Measurements from ENCODE around the gene OR5K3.

The OR5K3 gene

GRCh38 chr3:98390366-98390765, at the start of gene OR5K3:
OR5K3 (plus strand) TSS chr3:98390666; CDS start chr3:98390666, 0 bp downstream.
- no peaks in the 10 kb centered on the region for H3K9me3 ChIP-seq (ENCODE audit: control insufficient read depth, insufficient read depth, low read length)
- no peaks in the 10 kb centered on the region for H3K4me1 ChIP-seq (ENCODE audit: control insufficient read depth, insufficient read depth, low read length)
- no peak within 1 kb of the TSS for H3K4me3 ChIP-seq (ENCODE audit: low read length)
- DNase-seq (ENCODE audit: low read depth, low spot score), result no peak
- H3K36me3 ChIP-seq (ENCODE audit: control insufficient read depth, insufficient read depth, low read length), result no peaks in the 10 kb centered on the region
- no peak within 1 kb of the TSS for H3K27ac ChIP-seq (ENCODE audit: low read length)
- H3K27me3 ChIP-seq (ENCODE audit: control insufficient read depth, insufficient read depth, low read length), result no peaks in the 10 kb centered on the region

- no peaks in the 10 kb centered on the region for H3K36me3 ChIP-seq (ENCODE audit: control insufficient read depth, insufficient read depth, low read length)
- WGBS (ENCODE audit: insufficient coverage, insufficient read length), result no CpG with 5 or more reads among the region's 6 CpGs
- no peak for DNase-seq (ENCODE audit: low read depth, low spot score)
- H3K4me1 ChIP-seq (ENCODE audit: control insufficient read depth, insufficient read depth, low read length), result peaks cover 2% of the 10 kb centered on the region; the same call in 1 of the 2 replicates
- no peak overlapping the region for H3K27ac ChIP-seq (ENCODE audit: low read length)
- no peaks in the 10 kb centered on the region for H3K9me3 ChIP-seq (ENCODE audit: control insufficient read depth, insufficient read depth, low read length)
- no peak overlapping the region for H3K4me3 ChIP-seq (ENCODE audit: low read length)
- H3K27me3 ChIP-seq (ENCODE audit: control insufficient read depth, insufficient read depth, low read length), result no peaks in the 10 kb centered on the region
Measured at GRCh38 chr3:98341758-98342157, 48.7 kb upstream of the OR5K3 start.

- Histone ChIP-seq H3K27ac (ENCODE audit: low read length) (no peak overlapping the region), H3K4me3 (ENCODE audit: low read length) (no peak overlapping the region), H3K36me3 (ENCODE audit: control insufficient read depth, insufficient read depth, low read length) (no peaks in the 10 kb centered on the region), H3K4me1 (ENCODE audit: control insufficient read depth, insufficient read depth, low read length) (peaks cover 2% of the 10 kb centered on the region; the same call in 1 of the 2 replicates), H3K27me3 (ENCODE audit: control insufficient read depth, insufficient read depth, low read length) (no peaks in the 10 kb centered on the region), H3K9me3 (ENCODE audit: control insufficient read depth, insufficient read depth, low read length) (no peaks in the 10 kb centered on the region)
- no CpG with 5 or more reads among the region's 13 CpGs for WGBS (ENCODE audit: insufficient coverage, insufficient read length)
- DNase-seq (ENCODE audit: low read depth, low spot score), result peak; percentile 82
Measured at GRCh38 chr3:98343647-98344507, 46.6 kb upstream of the OR5K3 start.

- Histone ChIP-seq H3K27me3 (ENCODE audit: control insufficient read depth, insufficient read depth, low read length) (no peaks in the 10 kb centered on the region), H3K9me3 (ENCODE audit: control insufficient read depth, insufficient read depth, low read length) (no peaks in the 10 kb centered on the region), H3K36me3 (ENCODE audit: control insufficient read depth, insufficient read depth, low read length) (no peaks in the 10 kb centered on the region), H3K4me3 (ENCODE audit: low read length) (no peak overlapping the region), H3K27ac (ENCODE audit: low read length) (no peak overlapping the region), H3K4me1 (ENCODE audit: control insufficient read depth, insufficient read depth, low read length) (no peaks in the 10 kb centered on the region)
- DNase-seq (ENCODE audit: low read depth, low spot score), result no peak
- no CpG with 5 or more reads among the region's 3 CpGs for WGBS (ENCODE audit: insufficient coverage, insufficient read length)
Measured at GRCh38 chr3:98350082-98350481, 40.4 kb upstream of the OR5K3 start.

- WGBS (ENCODE audit: insufficient coverage, insufficient read length), result no CpG with 5 or more reads among the region's 2 CpGs
- Histone ChIP-seq H3K27ac (ENCODE audit: low read length) (no peak within 1 kb of the TSS), H3K36me3 (ENCODE audit: control insufficient read depth, insufficient read depth, low read length) (no peaks in the 10 kb centered on the region), H3K4me3 (ENCODE audit: low read length) (no peak within 1 kb of the TSS), H3K9me3 (ENCODE audit: control insufficient read depth, insufficient read depth, low read length) (no peaks in the 10 kb centered on the region), H3K27me3 (ENCODE audit: control insufficient read depth, insufficient read depth, low read length) (no peaks in the 10 kb centered on the region), H3K4me1 (ENCODE audit: control insufficient read depth, insufficient read depth, low read length) (no peaks in the 10 kb centered on the region)
- no peak for DNase-seq (ENCODE audit: low read depth, low spot score)
Measured at GRCh38 chr3:98353554-98353953, 36.9 kb upstream of the OR5K3 start, which contains the start of gene OR5K4. OR5K4 (plus strand) TSS chr3:98353854; CDS start chr3:98353854, 0 bp downstream.

GRCh38 chr3:98359250-98359649, 31.2 kb upstream of the OR5K3 start:
- Histone ChIP-seq H3K27ac (ENCODE audit: low read length) (no peak overlapping the region), H3K4me3 (ENCODE audit: low read length) (no peak overlapping the region), H3K4me1 (ENCODE audit: control insufficient read depth, insufficient read depth, low read length) (no peaks in the 10 kb centered on the region), H3K9me3 (ENCODE audit: control insufficient read depth, insufficient read depth, low read length) (no peaks in the 10 kb centered on the region), H3K27me3 (ENCODE audit: control insufficient read depth, insufficient read depth, low read length) (no peaks in the 10 kb centered on the region), H3K36me3 (ENCODE audit: control insufficient read depth, insufficient read depth, low read length) (no peaks in the 10 kb centered on the region)
- DNase-seq (ENCODE audit: low read depth, low spot score), result no peak

GRCh38 chr3:98359993-98360675, 30.3 kb upstream of the OR5K3 start:
- Histone ChIP-seq H3K9me3 (ENCODE audit: control insufficient read depth, insufficient read depth, low read length) (no peaks in the 10 kb centered on the region), H3K4me3 (ENCODE audit: low read length) (no peak overlapping the region), H3K36me3 (ENCODE audit: control insufficient read depth, insufficient read depth, low read length) (no peaks in the 10 kb centered on the region), H3K4me1 (ENCODE audit: control insufficient read depth, insufficient read depth, low read length) (no peaks in the 10 kb centered on the region), H3K27ac (ENCODE audit: low read length) (no peak overlapping the region), H3K27me3 (ENCODE audit: control insufficient read depth, insufficient read depth, low read length) (no peaks in the 10 kb centered on the region)
- no peak for DNase-seq (ENCODE audit: low read depth, low spot score)
- no CpG with 5 or more reads among the region's 1 CpG for WGBS (ENCODE audit: insufficient coverage, insufficient read length)

- WGBS (ENCODE audit: insufficient coverage, insufficient read length), result no CpG with 5 or more reads among the region's 3 CpGs
- Histone ChIP-seq H3K27ac (ENCODE audit: low read length) (no peak overlapping the region), H3K4me3 (ENCODE audit: low read length) (no peak overlapping the region), H3K36me3 (ENCODE audit: control insufficient read depth, insufficient read depth, low read length) (no peaks in the 10 kb centered on the region), H3K4me1 (ENCODE audit: control insufficient read depth, insufficient read depth, low read length) (no peaks in the 10 kb centered on the region), H3K9me3 (ENCODE audit: control insufficient read depth, insufficient read depth, low read length) (no peaks in the 10 kb centered on the region), H3K27me3 (ENCODE audit: control insufficient read depth, insufficient read depth, low read length) (no peaks in the 10 kb centered on the region)
- no peak for DNase-seq (ENCODE audit: low read depth, low spot score)
Measured at GRCh38 chr3:98360681-98361080, 29.8 kb upstream of the OR5K3 start.

- H3K27me3 ChIP-seq (ENCODE audit: control insufficient read depth, insufficient read depth, low read length), result no peaks in the 10 kb centered on the region
- H3K4me3 ChIP-seq (ENCODE audit: low read length), result no peak overlapping the region
- no peaks in the 10 kb centered on the region for H3K4me1 ChIP-seq (ENCODE audit: control insufficient read depth, insufficient read depth, low read length)
- H3K36me3 ChIP-seq (ENCODE audit: control insufficient read depth, insufficient read depth, low read length), result no peaks in the 10 kb centered on the region
- no CpG with 5 or more reads among the region's 2 CpGs for WGBS (ENCODE audit: insufficient coverage, insufficient read length)
- no peaks in the 10 kb centered on the region for H3K9me3 ChIP-seq (ENCODE audit: control insufficient read depth, insufficient read depth, low read length)
- DNase-seq (ENCODE audit: low read depth, low spot score), result no peak
- no peak overlapping the region for H3K27ac ChIP-seq (ENCODE audit: low read length)
Measured at GRCh38 chr3:98361289-98361688, 29.2 kb upstream of the OR5K3 start.

- H3K36me3 ChIP-seq (ENCODE audit: control insufficient read depth, insufficient read depth, low read length), result no peaks in the 10 kb centered on the region
- H3K4me1 ChIP-seq (ENCODE audit: control insufficient read depth, insufficient read depth, low read length), result no peaks in the 10 kb centered on the region
- H3K4me3 ChIP-seq (ENCODE audit: low read length), result no peak overlapping the region
- no peaks in the 10 kb centered on the region for H3K27me3 ChIP-seq (ENCODE audit: control insufficient read depth, insufficient read depth, low read length)
- WGBS (ENCODE audit: insufficient coverage, insufficient read length), result no CpG with 5 or more reads among the region's 4 CpGs
- no peak overlapping the region for H3K27ac ChIP-seq (ENCODE audit: low read length)
- DNase-seq (ENCODE audit: low read depth, low spot score), result no peak
- no peaks in the 10 kb centered on the region for H3K9me3 ChIP-seq (ENCODE audit: control insufficient read depth, insufficient read depth, low read length)
Measured at GRCh38 chr3:98367464-98368246, 22.8 kb upstream of the OR5K3 start.

Data from iPS DF 6.9 (cell line).